HCT116 (cell line): ENCODE measurements around the gene FRMD4A. TPM values are rescaled to one million over a fixed set of nuclear protein-coding genes. Genes with fewer than 3 reads are reported as not detected.

Source experiments
- ATAC-seq: fragments of 200-7000 bp; cut with Tn5 transposase; 2 replicates; pipeline ENCODE4 v1.9.1; 2020; ENCODE audit warnings: mild to moderate bottlenecking, moderate library complexity
- BruUV-seq: library from RNA; stranded (reverse); fragments of 400-500 nt; replicated peaks from 2 replicates; lab custom pipeline; 2021; lab: Mats Ljungman, UMichigan
- CTCF ChIA-PET: fragments of 300-600 bp; sonication (Branson Sonifier 250); formaldehyde crosslinking; loops from one replicate; lab custom pipeline; 2021; ENCODE audit warnings: antibody characterized with exemption; lab: Charles Lee
- POLR2A ChIA-PET: fragments of 300-600, 350-600 bp; sonication (Branson Sonifier 250); formaldehyde crosslinking; loops from one replicate; lab custom pipeline; 2021; ENCODE audit warnings: antibody characterized with exemption; lab: Charles Lee
- RAD21 ChIA-PET, 2 experiments: fragments of 300-600 bp; sonication (Branson Sonifier 250); formaldehyde crosslinking; loops; one replicate each; lab custom pipeline; 2023; ENCODE audit warnings: low total read pairs in 2 of 2; ENCODE audit not compliant: uncharacterized antibody in 2 of 2, unreplicated experiment in 2 of 2, low non-redundant PET in 1 of 2; lab: Charles Lee
- DNase-seq: peaks from one replicate; pipeline ENCODE4 v3.0.0-alpha.2; 2010; ENCODE audit warnings: low read depth, low spot score
- H2AFZ ChIP-seq: fragments of 200-600 bp; shearing (Covaris generic), sonication (generic); 2 replicates; pipeline ENCODE4 v1.6.1; 2017; ENCODE audit warnings: low read depth, mixed run types, mixed read lengths, antibody characterized with exemption, low read length; ENCODE audit not compliant: poor library complexity, severe bottlenecking
- H3K27ac ChIP-seq: 2 replicates; pipeline ENCODE4 v1.5.1; 2012; ENCODE audit warnings: low read depth, low read length
- H3K27me3 ChIP-seq: fragments of 200-600 bp; sonication (generic); 2 replicates; pipeline ENCODE4 v1.6.1; 2016; ENCODE audit warnings: mixed run types, low read length, mixed read lengths; ENCODE audit not compliant: insufficient read depth
- H3K36me3 ChIP-seq, 2 experiments: fragments of 200-500 bp in 1 of 2; fragments of 200-600 bp in 1 of 2; sonication (Bioruptor generic) in 1 of 2; sonication (generic) in 1 of 2; 2 replicates each; pipeline versions ENCODE4 v1.5.1 to v1.6.1; 2014 to 2016; ENCODE audit warnings: low read length in 2 of 2, inconsistent platforms in 1 of 2, mixed read lengths in 1 of 2, mixed run types in 1 of 2; ENCODE audit not compliant: insufficient read depth in 2 of 2, control insufficient read depth in 1 of 2
- H3K4me1 ChIP-seq, 2 experiments: fragments of 200-600 bp in 1 of 2; sonication (generic) in 1 of 2; 2 replicates each; pipeline versions ENCODE4 v1.5.1 to v1.6.1; 2012 to 2017; ENCODE audit warnings: low read length in 2 of 2, inconsistent platforms in 1 of 2, mild to moderate bottlenecking in 1 of 2, mixed read lengths in 1 of 2, mixed run types in 1 of 2, moderate library complexity in 1 of 2; ENCODE audit not compliant: insufficient read depth in 2 of 2, control insufficient read depth in 1 of 2
- H3K4me2 ChIP-seq: fragments of 200-600 bp; sonication (generic); 2 replicates; pipeline ENCODE4 v1.6.1; 2017; ENCODE audit warnings: mixed run types, low read length, mixed read lengths
- H3K4me3 ChIP-seq, 2 experiments: fragments of 200-600 bp in 1 of 2; sonication (generic) in 1 of 2; replicated peaks in 1 of 2; 2 replicates each; pipeline ENCODE4 v1.5.1; 2011 to 2016; ENCODE audit warnings: low read length in 2 of 2, control low read depth in 1 of 2, low read depth in 1 of 2, mild to moderate bottlenecking in 1 of 2, mixed read lengths in 1 of 2, mixed run types in 1 of 2
- H3K79me2 ChIP-seq: fragments of 200-600 bp; sonication (generic); 2 replicates; pipeline ENCODE4 v1.6.1; 2017; ENCODE audit warnings: mild to moderate bottlenecking, mixed run types, low read length, moderate library complexity, mixed read lengths; ENCODE audit not compliant: insufficient read depth
- H3K9ac ChIP-seq: fragments of 200-600 bp; sonication (generic); 2 replicates; pipeline ENCODE4 v1.6.1; 2016; ENCODE audit warnings: low read length, mixed read lengths
- H3K9me2 ChIP-seq: fragments of 200-600 bp; sonication (generic), shearing (Covaris generic); 2 replicates; pipeline ENCODE4 v1.6.1; 2017; ENCODE audit warnings: mixed run types, mild to moderate bottlenecking, moderate library complexity; ENCODE audit not compliant: insufficient read depth
- H3K9me3 ChIP-seq, 2 experiments: fragments of 200-500 bp in 1 of 2; fragments of 200-600 bp in 1 of 2; sonication (Bioruptor generic) in 1 of 2; sonication (generic) in 1 of 2; 2 replicates each; pipeline ENCODE4 v1.6.1; 2014 to 2017; ENCODE audit warnings: low read length in 2 of 2, mixed read lengths in 2 of 2, inconsistent platforms in 1 of 2, low read depth in 1 of 2, mild to moderate bottlenecking in 1 of 2, mixed run types in 1 of 2, moderate library complexity in 1 of 2; ENCODE audit not compliant: control insufficient read depth in 1 of 2, insufficient read depth in 1 of 2
- H4K20me1 ChIP-seq: fragments of 200-600 bp; sonication (generic), shearing (Covaris generic); 2 replicates; pipeline ENCODE4 v1.6.1; 2017; ENCODE audit warnings: mixed run types, mild to moderate bottlenecking, moderate library complexity; ENCODE audit not compliant: insufficient read depth
- ATF3 ChIP-seq: IDR thresholded peaks from 2 replicates; pipeline ENCODE4 v1.6.1; 2012
- CEBPB ChIP-seq: IDR thresholded peaks from 2 replicates; pipeline ENCODE4 v1.6.1; 2012; ENCODE audit warnings: low read depth
- CTCF ChIP-seq, 3 experiments: fragments of 200-600 bp in 1 of 3; sonication (generic) in 1 of 3; IDR thresholded peaks in 2 of 3; conservative IDR thresholded peaks in 1 of 3; 2 replicates each; pipeline ENCODE4 v1.5.1; 2012 to 2017; ENCODE audit warnings: low read depth in 2 of 3, low read length in 2 of 3, antibody characterized with exemption in 1 of 3, borderline replicate concordance in 1 of 3, control low read depth in 1 of 3, mild to moderate bottlenecking in 1 of 3, mixed read lengths in 1 of 3, mixed run types in 1 of 3, moderate library complexity in 1 of 3; ENCODE audit not compliant: insufficient read depth in 1 of 3
- EGR1 ChIP-seq: IDR thresholded peaks from 2 replicates; pipeline ENCODE4 v1.6.1; 2012; ENCODE audit warnings: low read depth
- ELF1 ChIP-seq: IDR thresholded peaks from 2 replicates; pipeline ENCODE4 v1.6.1; 2012; ENCODE audit warnings: low read depth, borderline replicate concordance
- EZH2 ChIP-seq: fragments of 200-600 bp; sonication (generic); IDR thresholded peaks from 2 replicates; pipeline ENCODE4 v1.6.1; 2017; ENCODE audit warnings: antibody characterized with exemption, mixed run types
- EZH2phosphoT487 ChIP-seq: fragments of 200-600 bp; IDR thresholded peaks from 2 replicates; pipeline ENCODE4 v1.6.1; 2018; ENCODE audit warnings: antibody characterized with exemption, borderline replicate concordance
- JUND ChIP-seq: IDR thresholded peaks from 2 replicates; pipeline ENCODE4 v1.6.1; 2012
- MAX ChIP-seq: IDR thresholded peaks from 2 replicates; pipeline ENCODE4 v1.6.1; 2012
- POLR2AphosphoS5 ChIP-seq: IDR thresholded peaks from 2 replicates; pipeline ENCODE4 v1.6.1; 2011; ENCODE audit warnings: mild to moderate bottlenecking, low read depth, low read length, moderate library complexity
- RAD21 ChIP-seq: IDR thresholded peaks from 2 replicates; pipeline ENCODE4 v1.6.1; 2012; ENCODE audit warnings: low read depth, mild to moderate bottlenecking
- REST ChIP-seq: IDR thresholded peaks from 2 replicates; pipeline ENCODE4 v1.6.1; 2012; ENCODE audit warnings: low read depth
- SIN3A ChIP-seq: IDR thresholded peaks from 2 replicates; pipeline ENCODE4 v1.6.1; 2012; ENCODE audit warnings: low read depth
- SP1 ChIP-seq: IDR thresholded peaks from 2 replicates; pipeline ENCODE4 v1.6.1; 2012; ENCODE audit warnings: low read depth
- SRF ChIP-seq: IDR thresholded peaks from 2 replicates; pipeline ENCODE4 v1.6.1; 2012; ENCODE audit warnings: low read depth
- TCF7L2 ChIP-seq: IDR thresholded peaks from 2 replicates; pipeline ENCODE4 v1.7.0; 2011; ENCODE audit warnings: borderline replicate concordance, inconsistent platforms; ENCODE audit not compliant: insufficient read depth, insufficient read length; ENCODE audit errors: extremely low read depth
- YY1 ChIP-seq: IDR thresholded peaks from 2 replicates; pipeline ENCODE4 v1.6.1; 2011; ENCODE audit warnings: low read length, low read depth, moderate library complexity, mild to moderate bottlenecking; ENCODE audit not compliant: insufficient replicate concordance; ENCODE audit errors: extremely low read depth
- ZBTB33 ChIP-seq: IDR thresholded peaks from 2 replicates; pipeline ENCODE4 v1.6.1; 2011; ENCODE audit warnings: mild to moderate bottlenecking, low read length, moderate library complexity; ENCODE audit not compliant: insufficient replicate concordance; ENCODE audit errors: extremely low read depth
- ZNF274 ChIP-seq: fragments of 200-500 bp; sonication (Bioruptor generic); IDR thresholded peaks from 2 replicates; pipeline ENCODE4 v1.6.1; 2014; ENCODE audit warnings: mild to moderate bottlenecking, low read depth, low read length, inconsistent platforms
- intact Hi-C: fragments of 100-400 bp; cut with micrococcal nuclease; formaldehyde crosslinking; loops from 2 replicates; pipeline ENCODE4 v1.10.0; 2022
- total RNA-seq: library from RNA; stranded (reverse); gene quantifications from one replicate; pipeline ENCODE4 v1.2.1, GENCODE V29; 2021; ENCODE audit not compliant: unreplicated experiment

The FRMD4A gene
- total RNA-seq, 1 experiment from 2014 or later: 0.20 TPM

- H3K79me2 ChIP-seq: no peaks in the 10 kb centered on the region
- no peak for TF ChIP-seq YY1
- TF ChIP-seq TCF7L2: no peak
- TF ChIP-seq CEBPB: no peak
- TF ChIP-seq ZBTB33: no peak
- no peak for TF ChIP-seq EZH2phosphoT487
- no peak for TF ChIP-seq RAD21
- no peak for TF ChIP-seq EGR1
- no peak for TF ChIP-seq EZH2
- no peak for TF ChIP-seq CTCF (IDR thresholded peaks at IDR 0.05 in 2 of 3, conservative IDR thresholded peaks at IDR 0.05 in 1 of 3; ENCODE audit: borderline replicate concordance in 1 of 3, insufficient read depth in 1 of 3, low read depth in 2 of 3, low read length in 2 of 3)
- no peak for TF ChIP-seq ELF1
- TF ChIP-seq MAX: no peak
- TF ChIP-seq SP1: no peak
- no peak for TF ChIP-seq ZNF274
- no peak for TF ChIP-seq POLR2AphosphoS5
- TF ChIP-seq SRF: no peak
- TF ChIP-seq ATF3: no peak
- TF ChIP-seq JUND: no peak
- no peak for TF ChIP-seq SIN3A
- no peak for TF ChIP-seq REST
- TF ChIP-seq, all 23 proteins: peak for 0
- no peak for DNase-seq
- RAD21 ChIA-PET: no interaction called here
- Histone ChIP-seq H2AFZ (no peak overlapping the region), H3K4me3 (no peak overlapping the region), H4K20me1 (no peaks in the 10 kb centered on the region), H3K4me2 (no peak overlapping the region), H3K4me1 (no peaks in the 10 kb centered on the region), H3K9me2 (no peaks in the 10 kb centered on the region), H3K27ac (no peak overlapping the region), H3K9ac (no peak overlapping the region), H3K27me3 (no peaks in the 10 kb centered on the region), H3K9me3 (no peaks in the 10 kb centered on the region), H3K36me3 (no peaks in the 10 kb centered on the region)
- POLR2A ChIA-PET: no interaction called here
- intact Hi-C loops: no loop called here
- no TSS peak for BruUV-seq
- ATAC-seq: no peak
- CTCF ChIA-PET: no interaction called here
Observed at GRCh38 chr10:13922586-13922985, 408.1 kb downstream of the FRMD4A start.
